ENCODE data around the gene MAP3K2. TPM values are rescaled to one million over a fixed set of nuclear protein-coding genes. Genes with fewer than 3 reads are reported as not detected.

MAP3K2 gene
- polyA plus RNA-seq, 12 donors = 15.1 to 21.8 (median 18.6) TPM; not detected in 1

- DNase-seq = peak; percentile 87
Observed at GRCh38 chr2:127293748-127294562, 93.8 kb downstream of the MAP3K2 start, which contains the start of gene ERCC3. Gene ERCC3, minus strand, starts transcription at chr2:127294144. Its CDS starts 63 bp downstream, at chr2:127294081.

DNA sequence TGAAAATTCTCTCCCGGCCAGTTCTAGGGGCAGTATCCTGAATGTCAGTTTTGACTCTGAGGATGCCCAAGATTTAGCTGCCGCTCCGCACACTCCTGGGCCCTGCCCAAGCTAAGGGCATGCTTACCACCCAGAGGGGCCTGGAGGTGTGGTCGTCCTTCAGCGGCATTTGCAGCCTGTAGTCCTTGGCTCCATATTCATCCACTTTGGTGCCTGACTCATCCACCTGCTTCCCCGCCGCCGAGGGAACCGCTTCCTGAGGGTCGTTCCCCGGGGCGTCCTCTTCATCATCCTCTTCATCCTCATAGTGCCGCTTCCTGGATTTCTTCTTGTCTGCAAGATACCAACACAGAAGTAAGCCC is 94.4 kb downstream of the MAP3K2 start:
- no peak for DNase-seq

DNA sequence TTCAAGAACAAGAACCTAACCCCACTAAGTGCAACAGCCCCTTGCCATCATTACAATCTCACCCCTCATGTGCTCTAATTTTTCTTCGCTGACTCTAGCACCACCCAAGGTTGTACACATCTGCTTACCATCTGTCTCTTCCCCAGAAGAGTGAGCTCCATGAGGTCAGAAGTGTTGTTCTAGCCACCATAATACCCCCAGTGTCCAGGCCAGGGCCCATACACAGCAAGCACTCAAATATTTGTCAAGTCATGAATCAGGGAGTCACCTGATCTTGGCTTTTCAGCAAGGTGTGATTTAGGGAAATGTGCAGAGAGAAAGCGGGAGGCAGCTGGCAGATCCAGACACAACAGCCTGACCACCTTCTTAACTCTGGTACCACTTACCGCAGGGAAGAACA is 99.5 kb downstream of the MAP3K2 start:
- DNase-seq = no peak

DNA sequence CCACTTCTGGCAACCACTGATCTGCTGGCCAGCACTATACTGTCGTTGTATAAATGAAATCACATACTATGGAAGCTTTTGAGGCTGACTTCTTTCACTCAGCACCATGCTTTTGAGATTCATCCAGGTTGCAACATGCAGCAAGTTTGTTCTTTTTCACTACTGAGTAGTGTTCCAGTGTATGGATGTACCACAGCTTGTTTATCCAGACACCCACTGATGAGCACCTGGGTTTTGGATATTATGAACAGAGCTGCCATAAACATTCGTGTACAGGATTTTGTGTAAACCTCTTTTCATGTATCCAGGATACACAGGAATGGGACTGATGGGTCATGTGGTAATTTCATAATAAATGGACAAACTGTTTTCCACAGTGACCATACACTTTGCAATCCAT is 104.5 kb downstream of the MAP3K2 start:
- no peak for DNase-seq

DNA sequence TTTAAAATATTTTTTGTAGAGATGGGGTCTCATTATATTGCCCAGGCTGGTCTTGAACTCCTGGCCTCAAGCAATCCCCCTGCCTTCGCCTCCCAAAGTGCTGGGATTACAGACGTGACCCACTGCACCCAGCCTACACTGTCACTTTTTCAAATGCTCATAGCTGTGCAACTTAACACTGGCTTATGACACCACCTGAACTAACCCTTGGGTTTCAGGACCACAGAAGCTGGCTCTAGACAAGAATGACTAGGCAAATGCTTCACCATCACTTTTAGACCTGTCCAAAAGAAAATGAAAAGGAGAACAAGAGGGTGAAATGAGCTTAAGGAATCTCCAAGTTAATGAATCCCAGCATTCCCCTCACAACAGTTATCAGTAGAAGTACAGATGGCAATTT is 107.1 kb downstream of the MAP3K2 start:
- DNase-seq = no peak

DNA sequence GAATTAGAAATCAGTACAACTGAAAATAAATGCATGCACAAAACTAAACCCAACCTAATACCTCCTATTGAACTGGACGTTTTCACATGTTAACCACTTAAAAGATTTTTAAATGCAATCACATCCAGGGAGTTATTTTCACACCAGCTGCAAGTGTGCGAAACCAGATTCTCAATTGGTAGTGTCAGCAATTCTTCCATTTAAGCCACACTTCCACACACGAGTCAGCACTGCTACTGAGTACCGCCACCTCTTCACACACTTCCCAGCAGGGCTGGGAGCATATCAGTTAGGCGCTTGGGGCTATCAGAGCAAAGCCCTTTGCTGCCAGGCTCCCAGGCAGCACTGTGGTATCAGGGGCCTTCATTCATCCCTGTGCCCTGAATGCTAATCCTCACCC is 108.0 kb downstream of the MAP3K2 start:
- no peak for DNase-seq

DNA sequence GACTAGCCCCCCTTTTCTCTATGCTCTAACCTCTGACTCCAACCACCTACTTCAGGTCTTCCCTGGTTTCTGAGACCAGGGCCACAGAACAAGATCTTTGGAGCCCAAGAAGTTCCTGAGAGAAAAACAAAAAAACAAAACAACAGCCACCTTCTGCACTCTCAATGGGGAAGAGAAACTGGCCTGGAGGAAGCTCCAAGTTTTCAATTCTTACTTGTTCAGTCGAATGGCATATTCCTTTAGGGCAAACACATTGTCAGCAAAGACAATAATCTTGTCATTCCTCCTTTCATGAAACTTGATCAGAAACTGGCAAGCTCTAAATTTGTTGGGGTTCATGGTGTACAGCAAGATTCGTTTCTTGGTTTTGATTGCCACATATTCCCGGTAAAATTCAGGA is 108.8 kb downstream of the MAP3K2 start:
- no peak for DNase-seq

DNA sequence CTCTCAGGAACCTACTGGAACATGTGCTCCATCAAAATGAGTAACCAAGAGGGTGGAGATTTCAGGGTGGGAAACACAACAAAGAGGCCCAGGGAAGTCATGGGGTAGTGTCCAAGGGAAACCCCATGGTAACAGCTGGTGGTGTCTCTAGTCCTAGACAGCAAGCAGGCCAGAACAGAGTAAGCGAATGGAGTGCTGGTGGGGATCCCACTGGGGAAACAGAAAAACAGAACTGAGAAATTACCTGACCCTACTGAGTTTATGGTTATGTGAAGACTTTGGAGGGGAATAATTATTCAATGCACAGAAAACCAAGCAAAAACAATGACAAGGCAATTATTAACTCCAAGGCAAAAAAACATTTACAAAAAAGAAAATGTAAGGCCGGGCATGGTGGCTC is 110.7 kb downstream of the MAP3K2 start:
- no peak for DNase-seq

- no peak for DNase-seq
Observed at GRCh38 chr2:127275789-127276188, 112.0 kb downstream of the MAP3K2 start.

DNA sequence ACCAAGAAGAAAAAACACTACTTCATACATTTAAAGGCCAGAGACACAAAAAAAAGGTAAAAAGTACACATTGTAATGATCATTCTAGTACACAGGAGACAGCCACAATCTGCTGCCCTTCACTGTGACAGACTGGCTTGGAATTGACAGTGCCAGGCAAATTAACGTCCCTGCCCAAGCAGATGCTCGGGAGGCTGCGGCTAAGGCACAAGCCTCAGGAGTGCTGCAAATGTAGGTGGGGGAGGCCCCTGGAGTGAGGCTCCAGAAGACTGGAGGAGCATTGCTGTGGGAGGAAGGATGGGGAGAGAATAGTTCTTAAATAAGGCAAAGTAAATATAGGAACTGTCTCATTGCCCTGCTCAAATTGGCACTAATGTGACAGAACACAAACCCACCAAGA is 112.4 kb downstream of the MAP3K2 start:
- no peak for DNase-seq

DNA sequence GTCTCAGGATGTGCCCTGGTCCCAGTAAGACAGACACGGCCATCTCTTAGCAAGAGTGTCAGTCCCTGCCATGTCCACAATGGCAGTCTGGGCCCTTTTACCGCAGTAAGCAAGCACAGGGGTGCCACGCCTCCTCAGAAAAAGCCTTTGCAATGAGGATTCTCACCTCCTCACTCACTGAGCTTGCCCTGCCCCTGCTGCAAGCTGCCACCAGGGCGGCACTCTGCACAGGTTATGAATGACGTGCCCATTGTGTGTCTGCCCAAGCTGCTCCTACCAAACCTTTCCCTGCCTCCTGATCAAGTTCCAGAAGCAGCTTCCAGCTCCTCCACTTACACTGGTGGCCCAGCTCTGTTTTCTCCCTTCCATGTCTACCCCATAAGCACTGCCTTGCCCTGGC is 117.1 kb downstream of the MAP3K2 start:
- no peak for DNase-seq

DNA sequence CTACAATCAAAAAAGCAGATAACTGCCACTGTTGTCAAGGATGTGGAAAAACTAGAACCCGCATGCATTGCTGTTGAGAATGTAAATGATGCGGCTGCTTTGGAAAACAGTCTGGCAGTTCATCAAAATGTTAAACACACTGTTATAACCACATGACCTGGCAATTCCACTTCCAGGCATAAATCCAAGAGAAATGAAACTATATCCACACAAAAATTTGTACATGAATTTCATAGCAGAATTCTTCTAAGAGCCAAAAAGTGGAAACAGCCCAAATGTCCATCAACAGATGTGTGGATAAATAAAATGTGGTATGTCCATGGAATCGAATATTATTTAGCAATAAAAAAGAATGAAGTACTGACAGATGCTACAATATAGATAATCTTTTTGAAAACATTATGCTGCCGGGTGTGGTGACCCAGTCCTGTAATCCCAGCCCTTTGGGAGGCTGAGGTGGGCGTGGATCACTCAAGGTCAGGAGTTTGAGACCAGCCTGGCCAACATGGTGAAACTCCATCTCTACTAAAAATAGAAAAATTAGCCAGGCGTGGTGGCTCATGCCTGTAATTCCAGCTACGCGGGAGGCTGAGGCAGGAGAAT is 125.9 kb downstream of the MAP3K2 start:
- peak; percentile 38 for DNase-seq

- no peak for DNase-seq
Observed at GRCh38 chr2:127259355-127259754, 128.4 kb downstream of the MAP3K2 start.

GRCh38 chr2:127256866-127257265 is 130.9 kb downstream of the MAP3K2 start:
- DNase-seq = no peak

- DNase-seq = no peak
Observed at GRCh38 chr2:127256381-127256780, 131.4 kb downstream of the MAP3K2 start.

DNA sequence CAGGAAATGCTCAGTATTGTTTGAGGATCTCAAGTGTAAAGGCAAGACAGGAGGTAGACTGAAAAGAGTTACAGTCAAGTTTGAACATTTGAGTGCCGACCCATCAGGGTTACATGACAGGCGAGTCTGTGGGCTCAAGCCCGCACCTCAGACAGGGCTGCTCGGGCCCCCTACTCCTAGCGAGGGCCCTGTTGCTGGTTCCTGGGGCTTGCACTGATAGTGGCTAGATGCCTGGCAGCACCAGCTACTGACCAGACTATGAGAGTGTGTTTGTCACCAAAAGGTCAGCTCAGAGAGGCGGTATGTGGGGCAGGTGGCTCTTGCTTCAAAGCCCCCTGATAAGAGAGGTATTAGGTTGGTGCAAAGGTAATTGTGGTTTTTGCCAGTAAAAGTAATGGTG is 132.1 kb downstream of the MAP3K2 start:
- no peak for DNase-seq

GRCh38 chr2:127255146-127255545 is 132.6 kb downstream of the MAP3K2 start:
- DNase-seq = peak; percentile 57

DNA sequence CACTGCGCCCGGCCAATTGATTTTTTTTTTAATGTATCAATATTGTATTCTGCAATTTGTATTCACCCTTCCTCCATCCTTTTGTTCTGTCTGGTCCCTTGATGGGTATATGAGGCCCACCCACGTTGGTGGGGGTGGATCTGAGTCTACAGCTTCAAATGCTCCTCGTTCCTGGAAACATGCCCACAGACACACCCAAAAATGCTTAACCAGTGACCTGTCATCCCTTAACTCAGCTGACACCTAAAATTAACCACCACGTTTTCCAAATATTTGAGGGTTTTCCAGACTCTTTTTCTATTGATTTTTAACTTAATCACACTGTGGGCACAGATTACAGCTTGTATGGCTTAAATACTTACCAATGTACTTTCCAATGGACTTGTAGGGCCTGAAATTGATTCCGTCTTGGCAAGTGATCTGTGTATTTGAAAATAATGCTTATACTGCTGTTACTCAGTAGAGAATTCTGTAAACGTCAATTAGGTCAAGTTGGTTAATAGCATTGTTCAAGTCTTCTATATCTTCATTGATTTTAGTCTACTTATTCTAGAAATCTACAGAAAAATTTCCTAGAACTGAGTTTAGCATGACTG is 133.3 kb downstream of the MAP3K2 start:
- DNase-seq = no peak

Other genes starting within 250 kb of the MAP3K2 start
- gene CYP27C1, start 167.7 kb downstream of the MAP3K2 start, polyA plus RNA-seq (ENCODE audit: insufficient read length in 12 of 12) = 10 to 100 TPM in 1 of 12 donors, 1 to 10 TPM in 10, not detected in 1; 4.1 to 12.4 (median 6.0) TPM
- 10 to 100 TPM in 11 of 12 donors, not detected in 1; 33.5 to 65.6 (median 43.8) TPM for gene ERCC3, start 93.8 kb downstream of the MAP3K2 start, polyA plus RNA-seq (ENCODE audit: insufficient read length in 12 of 12)
- 10 to 100 TPM in 1 of 12 donors, 1 to 10 TPM in 1, under 1 TPM in 7, not detected in 3; 0.13 to 13.5 (median 0.35) TPM for gene PROC, start 30.5 kb upstream of the MAP3K2 start, polyA plus RNA-seq (ENCODE audit: insufficient read length in 12 of 12)
- gene IWS1, start 138.5 kb upstream of the MAP3K2 start, polyA plus RNA-seq (ENCODE audit: insufficient read length in 12 of 12) = 10 to 100 TPM in 11 of 12 donors, not detected in 1; 30.4 to 61.8 (median 51.0) TPM
- 10 to 100 TPM in 1 of 12 donors, 1 to 10 TPM in 4, under 1 TPM in 6, not detected in 1; 0.54 to 24.5 (median 0.97) TPM for gene MYO7B, start 147.7 kb upstream of the MAP3K2 start, polyA plus RNA-seq (ENCODE audit: insufficient read length in 12 of 12)